Glutamatergic neuron (in vitro differentiated cells): ENCODE data around the gene B4GALT3. TPM values are rescaled to one million over a fixed set of nuclear protein-coding genes. Genes with fewer than 3 reads are reported as not detected.

Experiments
- DNase-seq: peaks from one replicate; pipeline ENCODE4 v3.0.0; 2022
- H3K27ac Mint-ChIP-seq: one replicate; pipeline ENCODE4 v1.8.0; 2020; ENCODE audit warnings: mild to moderate bottlenecking, mixed read lengths, inconsistent platforms; ENCODE audit not compliant: unreplicated experiment
- H3K27me3 Mint-ChIP-seq: one replicate; pipeline ENCODE4 v1.8.0; 2020; ENCODE audit warnings: mild to moderate bottlenecking, moderate library complexity, mixed read lengths, inconsistent platforms; ENCODE audit not compliant: unreplicated experiment
- H3K36me3 Mint-ChIP-seq: one replicate; pipeline ENCODE4 v1.8.0; 2020; ENCODE audit warnings: mild to moderate bottlenecking, mixed read lengths, inconsistent platforms; ENCODE audit not compliant: unreplicated experiment
- H3K4me1 Mint-ChIP-seq: one replicate; pipeline ENCODE4 v1.8.0; 2020; ENCODE audit warnings: mild to moderate bottlenecking, low read depth, mixed read lengths, inconsistent platforms; ENCODE audit not compliant: unreplicated experiment
- H3K4me3 Mint-ChIP-seq: one replicate; pipeline ENCODE4 v1.8.0; 2020; ENCODE audit warnings: mild to moderate bottlenecking, mixed read lengths, inconsistent platforms; ENCODE audit not compliant: unreplicated experiment
- H3K9me3 Mint-ChIP-seq: one replicate; pipeline ENCODE4 v1.8.0; 2020; ENCODE audit warnings: mild to moderate bottlenecking, moderate library complexity, mixed read lengths, inconsistent platforms; ENCODE audit not compliant: unreplicated experiment
- CTCF ChIP-seq: fragments of 200-600 bp; sonication (generic); IDR thresholded peaks from one replicate; pipeline ENCODE4 v1.5.0; 2021; ENCODE audit not compliant: partially characterized antibody, unreplicated experiment
- total RNA-seq: library from RNA; stranded (reverse); fragmentation: NEBNext Ultra II Directional; extraction: Animal tissue kit (Norgen Biotek cat#: 25700); gene quantifications from one replicate; pipeline ENCODE4 v1.2.1, GENCODE V29; 2021; ENCODE audit not compliant: unreplicated experiment

The B4GALT3 gene
- total RNA-seq, 1 donor from 2014 or later = 35.7 TPM

- Mint-ChIP-seq H3K27ac (no peak overlapping the region), H3K4me1 (peaks cover 6% of the 10 kb centered on the region), H3K27me3 (peaks cover 2% of the 10 kb centered on the region), H3K36me3 (no peaks in the 10 kb centered on the region), H3K4me3 (no peak overlapping the region), H3K9me3 (peaks cover 1% of the 10 kb centered on the region)
- no peak for TF ChIP-seq CTCF
- DNase-seq = no peak
These were observed 8.5 kb upstream of the B4GALT3 start for GRCh38 chr1:161185732-161186311.

- Mint-ChIP-seq H3K27me3 (peaks cover 2% of the 10 kb centered on the region), H3K9me3 (peaks cover 1% of the 10 kb centered on the region), H3K36me3 (no peaks in the 10 kb centered on the region), H3K4me1 (peaks cover 6% of the 10 kb centered on the region), H3K27ac (no peak overlapping the region), H3K4me3 (no peak overlapping the region)
- no peak for TF ChIP-seq CTCF
- no peak for DNase-seq
These were observed 8.0 kb upstream of the B4GALT3 start for GRCh38 chr1:161185282-161185682.

- no peak for DNase-seq
These were observed 4.9 kb upstream of the B4GALT3 start for GRCh38 chr1:161182214-161182613.

GRCh38 chr1:161180639-161181038 lies 3.3 kb upstream of the B4GALT3 start:
- H3K9me3 Mint-ChIP-seq = peaks cover 9% of the 10 kb centered on the region
- no peak overlapping the region for H3K27ac Mint-ChIP-seq
- H3K36me3 Mint-ChIP-seq = no peaks in the 10 kb centered on the region
- peak; percentile 19 for TF ChIP-seq CTCF
- peaks cover 12% of the 10 kb centered on the region for H3K27me3 Mint-ChIP-seq
- DNase-seq = no peak
- no peak overlapping the region for H3K4me3 Mint-ChIP-seq
- H3K4me1 Mint-ChIP-seq = peaks cover 14% of the 10 kb centered on the region

More at GRCh38 chr1:161182214-161182613, 4.9 kb upstream of the B4GALT3 start:
- Mint-ChIP-seq H3K9me3 (peaks cover 8% of the 10 kb centered on the region), H3K36me3 (no peaks in the 10 kb centered on the region), H3K27ac (no peak overlapping the region), H3K4me3 (no peak overlapping the region), H3K27me3 (peaks cover 8% of the 10 kb centered on the region), H3K4me1 (peaks cover 14% of the 10 kb centered on the region)
- no peak for TF ChIP-seq CTCF

- Mint-ChIP-seq H3K27me3 (peaks cover 12% of the 10 kb centered on the region), H3K4me3 (no peak overlapping the region), H3K36me3 (no peaks in the 10 kb centered on the region), H3K27ac (no peak overlapping the region), H3K4me1 (peaks cover 8% of the 10 kb centered on the region), H3K9me3 (peaks cover 11% of the 10 kb centered on the region)
- no peak for TF ChIP-seq CTCF
- DNase-seq = no peak
These were observed 2.4 kb upstream of the B4GALT3 start for GRCh38 chr1:161179698-161180097.
